GM18508 (cell line): ENCODE measurements around the gene PSENEN.

ENCODE experiments used
- ATAC-seq: cut with Tn5 transposase; IDR thresholded peaks from one replicate; pipeline ENCODE4 v1.9.1; 2021; ENCODE audit warnings: moderate number of reproducible peaks; ENCODE audit not compliant: insufficient read depth, unreplicated experiment

The PSENEN gene, protein sequence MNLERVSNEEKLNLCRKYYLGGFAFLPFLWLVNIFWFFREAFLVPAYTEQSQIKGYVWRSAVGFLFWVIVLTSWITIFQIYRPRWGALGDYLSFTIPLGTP

DNA sequence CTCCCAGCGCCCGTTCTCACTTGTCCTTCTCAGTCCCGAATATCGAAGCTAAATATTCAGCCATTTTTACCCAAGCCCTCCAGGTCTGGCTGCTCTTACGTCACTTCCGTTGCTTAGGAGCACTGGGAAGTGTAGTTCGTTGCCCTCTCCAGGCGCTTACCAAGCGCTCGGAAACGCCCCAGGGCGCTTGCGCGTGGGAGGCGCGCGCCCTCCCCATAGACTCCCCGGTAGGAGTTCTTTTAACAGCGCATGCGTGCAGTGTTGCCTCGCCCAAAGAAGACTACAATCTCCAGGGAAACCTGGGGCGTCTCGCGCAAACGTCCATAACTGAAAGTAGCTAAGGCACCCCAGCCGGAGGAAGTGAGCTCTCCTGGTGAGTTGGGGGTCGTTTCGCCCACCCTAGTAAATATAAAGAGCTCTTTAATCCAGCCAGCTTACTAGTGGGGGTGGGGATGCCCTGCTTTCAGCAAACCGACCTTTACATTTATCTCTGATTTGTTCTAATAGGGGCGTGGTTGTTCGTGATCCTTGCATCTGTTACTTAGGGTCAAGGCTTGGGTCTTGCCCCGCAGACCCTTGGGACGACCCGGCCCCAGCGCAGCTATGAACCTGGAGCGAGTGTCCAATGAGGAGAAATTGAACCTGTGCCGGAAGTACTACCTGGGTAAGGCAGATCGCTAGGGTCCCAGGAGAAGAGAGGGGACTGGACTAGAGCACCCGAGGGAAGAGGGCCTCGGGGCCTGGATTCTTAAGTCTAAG lies at the start of gene PSENEN, which contains the start of gene U2AF1L4:
Gene PSENEN, plus strand, starts transcription at position 324 of the 759 bp plus-strand sequence. Its CDS starts 280 bp downstream, at position 604.
Gene U2AF1L4, minus strand, starts transcription at position 91 of the 759 bp plus-strand sequence. Its CDS starts 27 bp downstream, at position 64.
- no peak for ATAC-seq

GRCh38 chr19:35695895-35696422 lies 49.5 kb upstream of the PSENEN start:
- no peak for ATAC-seq

GRCh38 chr19:35696835-35697234 lies 48.6 kb upstream of the PSENEN start:
- no peak for ATAC-seq

- ATAC-seq, result peak; percentile 86
Measured at GRCh38 chr19:35702223-35703012, 43.0 kb upstream of the PSENEN start.

GRCh38 chr19:35703343-35703742 lies 42.1 kb upstream of the PSENEN start:
- ATAC-seq, result no peak

- no peak for ATAC-seq
Measured at GRCh38 chr19:35704218-35704617, 41.2 kb upstream of the PSENEN start, which contains the start of gene ZBTB32. Gene ZBTB32, plus strand, starts transcription at chr19:35704558. Its CDS starts 10,069 bp downstream, at chr19:35714627.

- no peak for ATAC-seq
Measured at GRCh38 chr19:35708391-35708790, 37.1 kb upstream of the PSENEN start.

- ATAC-seq, result peak; percentile 31
Measured at GRCh38 chr19:35710784-35711723, 34.4 kb upstream of the PSENEN start.

- no peak for ATAC-seq
Measured at GRCh38 chr19:35712567-35713505, 32.6 kb upstream of the PSENEN start.

DNA sequence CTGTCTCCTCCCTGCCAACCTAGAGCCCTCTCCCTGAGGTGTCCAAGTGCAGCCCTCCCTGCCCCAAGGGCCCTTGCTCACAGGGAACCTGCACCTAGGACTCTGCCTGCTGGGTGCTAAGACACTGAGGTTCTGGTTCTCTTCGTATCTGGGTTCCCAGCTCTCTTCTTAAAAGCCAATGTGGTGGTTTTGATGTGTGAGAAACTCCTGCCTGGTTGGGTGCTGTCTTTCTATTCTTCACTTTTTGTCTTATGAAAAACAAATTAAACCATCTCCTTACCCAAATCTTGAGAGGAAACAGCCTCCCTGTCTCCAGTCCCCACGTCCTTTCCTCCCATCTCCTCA lies 32.0 kb upstream of the PSENEN start:
- no peak for ATAC-seq

DNA sequence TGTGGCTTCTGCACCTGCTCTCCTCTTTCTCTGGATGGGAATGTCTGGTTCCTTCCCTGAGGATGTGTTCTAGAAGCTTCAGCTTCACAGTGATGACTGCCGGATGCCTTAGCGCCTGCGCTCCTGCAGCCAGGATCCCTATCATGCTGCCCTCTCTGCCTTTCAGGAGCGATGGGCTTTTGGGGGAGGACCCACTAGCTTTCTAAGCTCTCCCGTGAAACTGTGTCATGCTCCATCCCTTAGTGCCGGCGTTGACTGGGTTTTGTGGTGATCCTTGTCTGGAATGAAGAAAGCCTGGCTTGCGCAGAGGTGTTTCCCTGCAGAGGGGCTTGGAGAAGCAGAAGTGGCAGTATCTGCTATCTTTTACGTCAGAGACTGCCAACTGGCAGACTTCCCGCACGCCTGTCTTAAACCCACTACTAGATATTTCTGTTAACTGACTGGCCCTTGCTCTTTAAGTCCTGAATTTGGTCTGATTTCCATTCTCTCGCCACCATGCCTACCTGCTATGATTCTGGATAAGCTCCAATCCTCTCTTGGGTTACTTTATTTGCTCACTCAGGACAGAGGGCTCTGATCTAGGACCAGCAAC lies 31.5 kb upstream of the PSENEN start:
- ATAC-seq, result no peak

- no peak for ATAC-seq
Measured at GRCh38 chr19:35714601-35715354, 30.7 kb upstream of the PSENEN start.

DNA sequence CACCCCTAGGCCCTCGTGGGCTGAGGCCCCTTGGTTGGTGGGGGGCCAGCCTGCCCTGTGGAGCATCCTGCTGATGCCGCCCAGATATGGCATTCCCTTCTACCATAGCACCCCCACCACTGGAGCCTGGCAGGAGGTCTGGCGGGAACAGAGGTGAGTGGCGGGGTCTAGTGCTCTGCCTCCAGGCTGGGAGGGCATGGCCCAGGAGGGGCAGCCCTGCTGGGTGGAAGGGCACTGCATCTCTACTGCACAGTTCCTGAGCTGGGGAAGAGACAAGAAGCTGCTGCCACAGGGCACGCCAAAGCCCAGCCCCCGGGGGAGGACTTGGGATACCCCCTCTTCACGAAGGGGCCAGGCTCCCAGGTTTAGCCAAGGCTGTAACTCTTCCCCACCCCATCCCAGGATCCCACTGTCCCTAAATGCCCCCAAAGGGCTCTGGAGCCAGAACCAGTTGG lies 30.1 kb upstream of the PSENEN start:
- ATAC-seq, result no peak

DNA sequence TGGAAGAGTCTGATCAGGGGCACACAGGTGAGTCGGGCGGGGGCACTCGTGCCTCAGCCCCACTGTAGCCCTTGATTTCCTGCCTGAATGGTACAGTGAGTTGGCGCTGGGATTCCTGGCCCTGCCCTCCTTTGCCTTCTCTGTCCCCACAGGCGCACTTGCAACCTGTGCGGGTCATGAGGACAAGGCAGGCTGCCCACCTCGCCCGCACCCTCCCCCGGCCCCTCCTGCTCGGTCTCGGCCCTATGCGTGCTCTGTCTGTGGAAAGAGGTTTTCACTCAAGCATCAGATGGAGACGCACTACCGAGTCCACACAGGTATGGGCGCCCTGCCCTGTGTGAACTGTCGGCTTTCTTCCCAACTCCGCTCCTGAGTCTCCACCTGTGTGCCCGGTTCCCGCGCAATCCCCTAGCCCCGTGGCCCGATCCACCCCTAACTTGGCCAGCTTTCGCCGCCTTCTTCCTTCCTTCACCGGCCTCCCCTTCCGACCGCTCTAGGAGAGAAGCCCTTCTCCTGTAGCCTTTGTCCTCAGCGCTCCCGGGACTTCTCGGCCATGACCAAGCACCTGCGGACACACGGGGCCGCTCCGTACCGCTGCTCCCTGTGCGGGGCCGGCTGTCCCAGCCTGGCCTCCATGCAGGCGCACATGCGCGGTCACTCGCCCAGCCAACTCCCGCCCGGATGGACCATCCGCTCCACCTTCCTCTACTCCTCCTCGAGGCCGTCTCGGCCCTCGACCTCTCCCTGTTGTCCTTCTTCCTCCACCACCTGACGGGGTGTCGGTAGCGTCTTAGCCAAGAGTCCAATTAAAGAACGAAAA lies 29.3 kb upstream of the PSENEN start:
- ATAC-seq, result no peak

- ATAC-seq, result no peak
Measured at GRCh38 chr19:35716801-35717664, 28.4 kb upstream of the PSENEN start.
